Retinal pigment epithelial cell (primary cell): Measurements from ENCODE around the gene TMEM51.

Source experiments
- DNase-seq: peaks from one replicate; pipeline ENCODE4 v3.0.0-alpha.2; 2010; ENCODE audit warnings: low read depth
- H3K4me3 ChIP-seq: 2 replicates; pipeline ENCODE4 v1.5.1; 2011; ENCODE audit warnings: mild to moderate bottlenecking, low read length, control low read depth, moderate library complexity
- CTCF ChIP-seq: conservative IDR thresholded peaks from 2 replicates; pipeline ENCODE4 v1.5.1; 2011; ENCODE audit warnings: low read depth, low read length, control low read depth, inconsistent platforms

TMEM51 gene

GRCh38 chr1:15153842-15154479, 414 bp downstream of the TMEM51 start:
- DNase-seq, result no peak
- TF ChIP-seq CTCF, result peak; percentile 72
- peak overlapping the region; percentile 58 for H3K4me3 ChIP-seq

- no peak for DNase-seq
- peak overlapping the region; percentile 58 for H3K4me3 ChIP-seq
- TF ChIP-seq CTCF, result no peak
Observed at GRCh38 chr1:15154480-15155036, 1.0 kb downstream of the TMEM51 start.

GRCh38 chr1:15155191-15155590, 1.6 kb downstream of the TMEM51 start:
- TF ChIP-seq CTCF, result no peak
- no peak overlapping the region for H3K4me3 ChIP-seq
- DNase-seq, result no peak

- no peak for TF ChIP-seq CTCF
- H3K4me3 ChIP-seq, result no peak overlapping the region
- DNase-seq, result no peak
Observed at GRCh38 chr1:15155888-15156741, 2.6 kb downstream of the TMEM51 start.

GRCh38 chr1:15156807-15157380, 3.3 kb downstream of the TMEM51 start:
- no peak for TF ChIP-seq CTCF
- DNase-seq, result no peak
- no peak overlapping the region for H3K4me3 ChIP-seq

GRCh38 chr1:15157524-15158399, 4.2 kb downstream of the TMEM51 start:
- no peak for TF ChIP-seq CTCF
- no peak overlapping the region for H3K4me3 ChIP-seq
- no peak for DNase-seq
